Mesenchymal stem cell (in vitro differentiated cells and primary cell): ENCODE results near the gene SCUBE3.
A peak's percentile ranks its signal among the peaks of the same experiment; 100 is the strongest.

Experiments
- DNase-seq: peaks from one replicate; pipeline ENCODE4 v3.0.0-alpha.2; 2013
- H2AFZ ChIP-seq: one replicate; pipeline ENCODE4 v1.6.1; 2013; ENCODE audit warnings: low read depth, mild to moderate bottlenecking, control low read depth, inconsistent platforms, low read length, moderate library complexity
- H2AK5ac ChIP-seq: 2 replicates; pipeline ENCODE4 v1.6.1; 2013; ENCODE audit warnings: low read length, moderate library complexity, mild to moderate bottlenecking, inconsistent platforms; ENCODE audit not compliant: severe bottlenecking
- H2BK120ac ChIP-seq: one replicate; pipeline ENCODE4 v1.6.1; 2013; ENCODE audit warnings: low read depth, mild to moderate bottlenecking, inconsistent platforms, low read length, moderate library complexity
- H2BK12ac ChIP-seq, 2 experiments: one replicate each; pipeline ENCODE4 v1.6.1; 2013; ENCODE audit warnings: inconsistent platforms in 2 of 2, low read length in 2 of 2, mild to moderate bottlenecking in 2 of 2, moderate library complexity in 2 of 2, control low read depth in 1 of 2
- H2BK15ac ChIP-seq: one replicate; pipeline ENCODE4 v1.6.1; 2013; ENCODE audit warnings: mild to moderate bottlenecking, low read depth, inconsistent platforms; ENCODE audit not compliant: poor library complexity, severe bottlenecking
- H2BK5ac ChIP-seq: 2 replicates; pipeline ENCODE4 v1.6.1; 2013; ENCODE audit warnings: low read depth, mild to moderate bottlenecking, low read length, control low read depth, inconsistent platforms; ENCODE audit not compliant: poor library complexity, severe bottlenecking
- H3K14ac ChIP-seq, 2 experiments: one replicate each; pipeline ENCODE4 v1.6.1; 2013; ENCODE audit warnings: inconsistent platforms in 2 of 2, low read length in 2 of 2, control low read depth in 1 of 2, mild to moderate bottlenecking in 1 of 2, moderate library complexity in 1 of 2
- H3K18ac ChIP-seq, 2 experiments: one replicate each; pipeline ENCODE4 v1.6.1; 2013; ENCODE audit warnings: inconsistent platforms in 2 of 2, low read length in 2 of 2, control low read depth in 1 of 2, low read depth in 1 of 2, mild to moderate bottlenecking in 1 of 2
- H3K23ac ChIP-seq, 2 experiments: one replicate each; pipeline ENCODE4 v1.6.1; 2013; ENCODE audit warnings: inconsistent platforms in 2 of 2, low read length in 2 of 2, mild to moderate bottlenecking in 2 of 2, moderate library complexity in 2 of 2, control low read depth in 1 of 2
- H3K27ac ChIP-seq: 2 replicates; pipeline ENCODE4 v1.5.1; 2013; ENCODE audit warnings: mild to moderate bottlenecking, moderate library complexity, low read length, control low read depth, inconsistent platforms; ENCODE audit not compliant: poor library complexity, severe bottlenecking
- H3K27me3 ChIP-seq, 2 experiments: 2 replicates each; pipeline versions ENCODE4 v1.6.1 to v1.7.0; 2013; ENCODE audit warnings: low read length in 2 of 2, mild to moderate bottlenecking in 2 of 2, moderate library complexity in 2 of 2, control low read depth in 1 of 2, inconsistent platforms in 1 of 2; ENCODE audit not compliant: control insufficient read depth in 1 of 2, insufficient read depth in 1 of 2
- H3K36me3 ChIP-seq, 2 experiments: 2 replicates each; pipeline versions ENCODE4 v1.6.1 to v1.7.0; 2013; ENCODE audit warnings: low read length in 2 of 2, control low read depth in 1 of 2, inconsistent platforms in 1 of 2, low read depth in 1 of 2, mild to moderate bottlenecking in 1 of 2; ENCODE audit not compliant: insufficient read depth in 2 of 2, control insufficient read depth in 1 of 2
- H3K4ac ChIP-seq, 2 experiments: one replicate each; pipeline ENCODE4 v1.6.1; 2013; ENCODE audit warnings: inconsistent platforms in 2 of 2, low read length in 2 of 2, mild to moderate bottlenecking in 2 of 2, moderate library complexity in 2 of 2, control low read depth in 1 of 2, low read depth in 1 of 2
- H3K4me1 ChIP-seq: 2 replicates; pipeline ENCODE4 v1.6.1; 2013; ENCODE audit warnings: low read depth, low read length, control low read depth; ENCODE audit not compliant: control insufficient read depth, insufficient read depth
- H3K4me2 ChIP-seq: 2 replicates; pipeline ENCODE4 v1.6.1; 2013; ENCODE audit warnings: low read length, mild to moderate bottlenecking, inconsistent platforms; ENCODE audit not compliant: poor library complexity, severe bottlenecking
- H3K4me3 ChIP-seq, 2 experiments: 2 replicates each; pipeline versions ENCODE4 v1.5.1 to v1.7.0; 2013; ENCODE audit warnings: low read length in 2 of 2, mild to moderate bottlenecking in 2 of 2, control low read depth in 1 of 2, low read depth in 1 of 2; ENCODE audit not compliant: insufficient read depth in 1 of 2
- H3K79me1 ChIP-seq: replicated peaks from 2 replicates; pipeline ENCODE4 v1.6.1; 2013; ENCODE audit warnings: mild to moderate bottlenecking, control low read depth, low read length, inconsistent platforms; ENCODE audit not compliant: poor library complexity, severe bottlenecking
- H3K9ac ChIP-seq: 2 replicates; pipeline ENCODE4 v1.7.0; 2013; ENCODE audit warnings: mild to moderate bottlenecking, low read length, moderate library complexity
- H3K9me3 ChIP-seq: 2 replicates; pipeline ENCODE4 v1.7.0; 2013; ENCODE audit warnings: mild to moderate bottlenecking, low read length; ENCODE audit not compliant: control insufficient read depth
- H4K8ac ChIP-seq: one replicate; pipeline ENCODE4 v1.6.1; 2013; ENCODE audit warnings: inconsistent platforms, mild to moderate bottlenecking, low read length, moderate library complexity
- H4K91ac ChIP-seq: one replicate; pipeline ENCODE4 v1.6.1; 2013; ENCODE audit warnings: mild to moderate bottlenecking, low read length, inconsistent platforms
- WGBS: methylation state at CpG from one replicate; pipeline ENCODE4 v1.1.7; 2013; ENCODE audit warnings: mixed read lengths; 5-methylcytosine and 5-hydroxymethylcytosine counted together

SCUBE3 gene

GRCh38 chr6:35170166-35170565 is 43.6 kb upstream of the SCUBE3 start:
- no peak overlapping the region for H3K9ac ChIP-seq
- H4K8ac ChIP-seq, result no peak overlapping the region
- no peak overlapping the region for H2BK5ac ChIP-seq
- H3K18ac ChIP-seq, result no peak overlapping the region
- peaks cover 1% of the 10 kb centered on the region for H3K4me1 ChIP-seq
- no peak overlapping the region for H3K23ac ChIP-seq
- H3K9me3 ChIP-seq, result no peaks in the 10 kb centered on the region
- DNase-seq, result no peak
- no peaks in the 10 kb centered on the region for H3K79me1 ChIP-seq
- H2BK15ac ChIP-seq, result no peak overlapping the region
- H3K14ac ChIP-seq, result no peak overlapping the region
- H2BK120ac ChIP-seq, result no peak overlapping the region
- H3K4me2 ChIP-seq, result no peak overlapping the region
- H2AFZ ChIP-seq, result no peak overlapping the region
- H3K27ac ChIP-seq, result no peak overlapping the region
- H3K27me3 ChIP-seq, result no peaks in the 10 kb centered on the region
- WGBS, result 0% methylated on average over 1 of the region's 1 CpG
- H3K4ac ChIP-seq, result no peak overlapping the region
- H2BK12ac ChIP-seq, result no peak overlapping the region
- no peak overlapping the region for H2AK5ac ChIP-seq
- H4K91ac ChIP-seq, result no peak overlapping the region
- peak overlapping the region in 1 of 2 experiments; percentile 26 for H3K4me3 ChIP-seq
- no peaks in the 10 kb centered on the region for H3K36me3 ChIP-seq

DNA sequence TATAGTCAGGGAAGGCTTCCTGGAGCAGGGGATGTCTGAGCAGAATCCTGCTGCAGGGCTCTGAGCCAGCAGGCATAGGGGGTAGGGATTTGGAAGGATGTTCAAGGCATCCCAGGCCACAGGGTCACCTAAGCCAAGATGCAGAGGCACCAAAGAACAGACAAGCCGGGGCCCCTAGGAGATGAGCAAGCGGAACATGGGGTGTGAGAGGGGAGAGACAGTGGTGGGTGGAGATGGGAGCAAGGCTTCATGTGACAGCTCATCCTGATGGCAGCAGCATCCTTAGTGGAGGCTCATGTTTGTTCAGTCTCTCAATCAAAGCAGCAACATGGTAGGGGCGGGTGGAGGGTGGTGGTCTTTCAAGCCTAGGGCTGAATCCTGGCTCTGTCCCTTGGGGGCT is 42.9 kb upstream of the SCUBE3 start:
- H2AFZ ChIP-seq, result no peak overlapping the region
- H2BK120ac ChIP-seq, result no peak overlapping the region
- peaks cover 1% of the 10 kb centered on the region for H3K4me1 ChIP-seq
- H3K36me3 ChIP-seq, result no peaks in the 10 kb centered on the region
- peak overlapping the region in 1 of 2 experiments; percentile 76 for H3K14ac ChIP-seq
- no peaks in the 10 kb centered on the region for H3K79me1 ChIP-seq
- no peak overlapping the region for H3K4me2 ChIP-seq
- H4K8ac ChIP-seq, result no peak overlapping the region
- H3K27me3 ChIP-seq, result no peaks in the 10 kb centered on the region
- no peak overlapping the region for H2BK15ac ChIP-seq
- no peak overlapping the region for H3K23ac ChIP-seq
- no peak overlapping the region for H2BK5ac ChIP-seq
- H2BK12ac ChIP-seq, result no peak overlapping the region
- no peak for DNase-seq
- H3K27ac ChIP-seq, result no peak overlapping the region
- peak overlapping the region in 1 of 2 experiments; percentile 5 for H3K4me3 ChIP-seq
- H3K18ac ChIP-seq, result no peak overlapping the region
- WGBS, result 73% methylated on average over 3 of the region's 3 CpGs
- H4K91ac ChIP-seq, result peak overlapping the region; percentile 31
- no peak overlapping the region for H2AK5ac ChIP-seq
- H3K9me3 ChIP-seq, result no peaks in the 10 kb centered on the region
- H3K9ac ChIP-seq, result no peak overlapping the region
- H3K4ac ChIP-seq, result no peak overlapping the region

DNA sequence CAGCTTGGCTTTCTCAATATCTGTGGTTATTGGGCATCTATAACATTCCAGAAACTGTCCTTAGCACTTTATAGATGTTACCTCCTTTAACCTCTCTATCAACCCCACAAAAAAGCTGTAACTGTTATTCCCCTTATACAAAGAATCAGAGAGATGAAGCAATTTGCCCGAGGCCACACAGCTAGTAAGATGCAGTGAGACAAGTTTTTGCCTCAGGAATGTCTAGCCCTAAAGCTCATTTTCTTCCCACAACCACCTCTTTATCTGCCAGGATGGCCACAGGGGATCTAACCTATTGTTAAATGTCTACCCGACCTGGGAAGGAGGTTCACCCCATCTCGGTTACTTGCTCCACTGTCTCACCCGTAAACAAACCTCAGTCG is 40.7 kb upstream of the SCUBE3 start:
- Histone ChIP-seq H3K23ac (no peak overlapping the region), H3K27ac (no peak overlapping the region), H4K8ac (no peak overlapping the region), H2BK5ac (no peak overlapping the region), H2BK120ac (no peak overlapping the region), H2AK5ac (no peak overlapping the region), H2AFZ (no peak overlapping the region), H4K91ac (no peak overlapping the region), H2BK15ac (no peak overlapping the region), H3K18ac (no peak overlapping the region), H3K14ac (no peak overlapping the region), H3K79me1 (no peaks in the 10 kb centered on the region), H3K9ac (no peak overlapping the region), H3K36me3 (no peaks in the 10 kb centered on the region), H2BK12ac (no peak overlapping the region), H3K4me3 (no peak overlapping the region), H3K27me3 (no peaks in the 10 kb centered on the region), H3K9me3 (no peaks in the 10 kb centered on the region), H3K4me2 (no peak overlapping the region), H3K4me1 (peaks cover 1% of the 10 kb centered on the region), H3K4ac (no peak overlapping the region)
- DNase-seq, result no peak
- WGBS, result 85% methylated on average over 5 of the region's 5 CpGs

- Histone ChIP-seq H3K79me1 (no peaks in the 10 kb centered on the region), H2BK15ac (no peak overlapping the region), H3K9me3 (no peaks in the 10 kb centered on the region), H3K4me2 (no peak overlapping the region), H2AK5ac (no peak overlapping the region), H3K4me1 (peaks cover 1% of the 10 kb centered on the region), H3K36me3 (no peaks in the 10 kb centered on the region), H2AFZ (no peak overlapping the region), H3K23ac (no peak overlapping the region), H3K4ac (no peak overlapping the region), H2BK120ac (no peak overlapping the region), H4K91ac (no peak overlapping the region), H2BK5ac (no peak overlapping the region), H3K18ac (no peak overlapping the region), H3K14ac (no peak overlapping the region), H3K4me3 (no peak overlapping the region), H4K8ac (no peak overlapping the region), H2BK12ac (peak overlapping the region in 1 of 2 experiments; percentile 56), H3K27me3 (no peaks in the 10 kb centered on the region), H3K9ac (no peak overlapping the region), H3K27ac (no peak overlapping the region)
- 58% methylated on average over 6 of the region's 7 CpGs for WGBS
- DNase-seq, result no peak
Observed at GRCh38 chr6:35173427-35174087, 40.2 kb upstream of the SCUBE3 start.
